Measurements from ENCODE around the gene WDFY3.

The WDFY3 gene

DNA sequence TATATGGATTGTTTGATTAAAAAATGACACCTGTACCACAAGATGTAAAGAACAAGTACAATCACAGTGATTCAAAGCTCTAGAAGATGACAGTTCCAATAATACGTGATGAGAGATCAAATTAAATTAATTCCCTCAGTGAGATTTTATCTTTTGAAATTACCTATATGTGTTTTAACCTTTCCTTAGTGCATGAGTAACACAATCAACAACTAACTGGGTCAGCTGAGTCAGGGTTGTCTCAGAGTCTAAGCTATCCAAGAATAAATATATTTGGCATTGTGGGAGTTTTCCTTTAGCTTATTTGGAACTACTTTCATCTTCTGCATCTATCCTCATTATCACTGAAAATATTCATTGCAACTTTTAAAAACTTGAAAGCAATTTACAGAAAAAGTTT, 162.8 kb downstream of the WDFY3 start:
- TF ChIP-seq EGR1 (IDR thresholded peaks at IDR 0.05) (no peak), EP300 (IDR thresholded peaks at IDR 0.05; ENCODE audit: borderline replicate concordance) (no peak), FOXM1 (IDR thresholded peaks at IDR 0.05; ENCODE audit: borderline replicate concordance, low read depth) (no peak), CEBPB (IDR thresholded peaks at IDR 0.05) (no peak), NFIC (IDR thresholded peaks at IDR 0.05) (no peak), RAD21 (IDR thresholded peaks at IDR 0.05; ENCODE audit: low read depth) (no peak), TCF12 (IDR thresholded peaks at IDR 0.05; ENCODE audit: low read depth) (no peak), TEAD4 (IDR thresholded peaks at IDR 0.05) (no peak), YY1 (IDR thresholded peaks at IDR 0.05; ENCODE audit: low read depth) (no peak), USF1 (IDR thresholded peaks at IDR 0.05) (no peak), CREB1 (IDR thresholded peaks at IDR 0.05; ENCODE audit: low read depth) (no peak), TAF1 (IDR thresholded peaks at IDR 0.05; ENCODE audit: low read depth) (no peak), ZBTB7A (IDR thresholded peaks at IDR 0.05; ENCODE audit: low read depth) (no peak)
- TF ChIP-seq, protein P1, sequence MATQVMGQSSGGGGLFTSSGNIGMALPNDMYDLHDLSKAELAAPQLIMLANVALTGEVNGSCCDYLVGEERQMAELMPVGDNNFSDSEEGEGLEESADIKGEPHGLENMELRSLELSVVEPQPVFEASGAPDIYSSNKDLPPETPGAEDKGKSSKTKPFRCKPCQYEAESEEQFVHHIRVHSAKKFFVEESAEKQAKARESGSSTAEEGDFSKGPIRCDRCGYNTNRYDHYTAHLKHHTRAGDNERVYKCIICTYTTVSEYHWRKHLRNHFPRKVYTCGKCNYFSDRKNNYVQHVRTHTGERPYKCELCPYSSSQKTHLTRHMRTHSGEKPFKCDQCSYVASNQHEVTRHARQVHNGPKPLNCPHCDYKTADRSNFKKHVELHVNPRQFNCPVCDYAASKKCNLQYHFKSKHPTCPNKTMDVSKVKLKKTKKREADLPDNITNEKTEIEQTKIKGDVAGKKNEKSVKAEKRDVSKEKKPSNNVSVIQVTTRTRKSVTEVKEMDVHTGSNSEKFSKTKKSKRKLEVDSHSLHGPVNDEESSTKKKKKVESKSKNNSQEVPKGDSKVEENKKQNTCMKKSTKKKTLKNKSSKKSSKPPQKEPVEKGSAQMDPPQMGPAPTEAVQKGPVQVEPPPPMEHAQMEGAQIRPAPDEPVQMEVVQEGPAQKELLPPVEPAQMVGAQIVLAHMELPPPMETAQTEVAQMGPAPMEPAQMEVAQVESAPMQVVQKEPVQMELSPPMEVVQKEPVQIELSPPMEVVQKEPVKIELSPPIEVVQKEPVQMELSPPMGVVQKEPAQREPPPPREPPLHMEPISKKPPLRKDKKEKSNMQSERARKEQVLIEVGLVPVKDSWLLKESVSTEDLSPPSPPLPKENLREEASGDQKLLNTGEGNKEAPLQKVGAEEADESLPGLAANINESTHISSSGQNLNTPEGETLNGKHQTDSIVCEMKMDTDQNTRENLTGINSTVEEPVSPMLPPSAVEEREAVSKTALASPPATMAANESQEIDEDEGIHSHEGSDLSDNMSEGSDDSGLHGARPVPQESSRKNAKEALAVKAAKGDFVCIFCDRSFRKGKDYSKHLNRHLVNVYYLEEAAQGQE (IDR thresholded peaks at IDR 0.05; ENCODE audit: low read depth), result no peak
- TF ChIP-seq, protein P2, sequence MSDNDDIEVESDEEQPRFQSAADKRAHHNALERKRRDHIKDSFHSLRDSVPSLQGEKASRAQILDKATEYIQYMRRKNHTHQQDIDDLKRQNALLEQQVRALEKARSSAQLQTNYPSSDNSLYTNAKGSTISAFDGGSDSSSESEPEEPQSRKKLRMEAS (IDR thresholded peaks at IDR 0.05), result no peak

- TF ChIP-seq YY1 (IDR thresholded peaks at IDR 0.05; ENCODE audit: low read depth), result no peak
Observed at GRCh38 chr4:84803116-84803515, 163.4 kb downstream of the WDFY3 start.

DNA sequence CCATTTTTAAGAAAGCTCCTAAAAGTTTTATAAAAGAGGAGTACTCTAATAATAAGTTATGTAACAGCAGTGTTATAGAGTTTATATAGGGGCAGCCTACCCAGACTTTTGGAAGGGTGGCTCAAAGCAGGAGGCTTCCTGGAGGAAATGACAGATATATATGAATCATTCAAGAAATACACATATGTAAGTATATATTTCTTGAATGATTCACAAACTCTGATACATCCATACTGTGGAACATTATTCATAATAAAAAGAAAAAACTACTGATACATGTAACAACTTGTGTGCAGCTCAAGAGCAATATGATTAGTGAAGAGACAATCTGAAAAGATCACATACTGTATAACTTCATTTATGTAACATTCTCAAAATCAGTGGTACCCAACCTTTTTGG, 166.2 kb downstream of the WDFY3 start:
- TF ChIP-seq, protein P1 (IDR thresholded peaks at IDR 0.05; ENCODE audit: low read depth), result no peak
- TF ChIP-seq RAD21 (IDR thresholded peaks at IDR 0.05; ENCODE audit: low read depth) (no peak), YY1 (IDR thresholded peaks at IDR 0.05; ENCODE audit: low read depth) (no peak), FOXM1 (IDR thresholded peaks at IDR 0.05; ENCODE audit: borderline replicate concordance, low read depth) (no peak), TCF12 (IDR thresholded peaks at IDR 0.05; ENCODE audit: low read depth) (no peak), ZBTB7A (IDR thresholded peaks at IDR 0.05; ENCODE audit: low read depth) (no peak), TAF1 (IDR thresholded peaks at IDR 0.05; ENCODE audit: low read depth) (no peak), CREB1 (IDR thresholded peaks at IDR 0.05; ENCODE audit: low read depth) (no peak), TEAD4 (IDR thresholded peaks at IDR 0.05) (no peak), EP300 (IDR thresholded peaks at IDR 0.05; ENCODE audit: borderline replicate concordance) (no peak), CEBPB (IDR thresholded peaks at IDR 0.05) (no peak), EGR1 (IDR thresholded peaks at IDR 0.05) (no peak), NFIC (IDR thresholded peaks at IDR 0.05) (no peak), USF1 (IDR thresholded peaks at IDR 0.05) (no peak)
- TF ChIP-seq, protein P2 (IDR thresholded peaks at IDR 0.05), result no peak

- no peak for TF ChIP-seq CEBPB (IDR thresholded peaks at IDR 0.05)
- TF ChIP-seq TEAD4 (IDR thresholded peaks at IDR 0.05), result no peak
- TF ChIP-seq TCF12 (IDR thresholded peaks at IDR 0.05; ENCODE audit: low read depth), result no peak
- TF ChIP-seq CREB1 (IDR thresholded peaks at IDR 0.05; ENCODE audit: low read depth), result no peak
- no peak for TF ChIP-seq ZBTB7A (IDR thresholded peaks at IDR 0.05; ENCODE audit: low read depth)
- TF ChIP-seq, protein P2 (IDR thresholded peaks at IDR 0.05), result no peak
- TF ChIP-seq YY1 (IDR thresholded peaks at IDR 0.05; ENCODE audit: low read depth), result no peak
- TF ChIP-seq NFIC (IDR thresholded peaks at IDR 0.05), result no peak
- no peak for TF ChIP-seq TAF1 (IDR thresholded peaks at IDR 0.05; ENCODE audit: low read depth)
- no peak for TF ChIP-seq EP300 (IDR thresholded peaks at IDR 0.05; ENCODE audit: borderline replicate concordance)
Observed at GRCh38 chr4:84799318-84799717, 167.2 kb downstream of the WDFY3 start.

GRCh38 chr4:84796394-84796793, 170.1 kb downstream of the WDFY3 start:
- TF ChIP-seq, protein P1 (IDR thresholded peaks at IDR 0.05; ENCODE audit: low read depth), result no peak
- TF ChIP-seq ZBTB7A (IDR thresholded peaks at IDR 0.05; ENCODE audit: low read depth) (no peak), YY1 (IDR thresholded peaks at IDR 0.05; ENCODE audit: low read depth) (no peak), USF1 (IDR thresholded peaks at IDR 0.05) (no peak), TEAD4 (IDR thresholded peaks at IDR 0.05) (no peak), NFIC (IDR thresholded peaks at IDR 0.05) (no peak), CEBPB (IDR thresholded peaks at IDR 0.05) (no peak), FOXM1 (IDR thresholded peaks at IDR 0.05; ENCODE audit: borderline replicate concordance, low read depth) (no peak), TAF1 (IDR thresholded peaks at IDR 0.05; ENCODE audit: low read depth) (no peak), EP300 (IDR thresholded peaks at IDR 0.05; ENCODE audit: borderline replicate concordance) (no peak)
